H1 (cell line): ENCODE measurements around the gene MIB2. TPM values are rescaled to one million over a fixed set of nuclear protein-coding genes. Genes with fewer than 3 reads are reported as not detected.

Source experiments
- CHD1 ChIP-seq: IDR thresholded peaks from 2 replicates; pipeline ENCODE4 v1.6.1; 2012; ENCODE audit warnings: low read depth, low read length, improper control_type of control experiment
- ZNF274 ChIP-seq: IDR thresholded peaks from 2 replicates; pipeline ENCODE4 v1.7.0; 2012; ENCODE audit warnings: low read length, borderline replicate concordance; ENCODE audit errors: extremely low read depth
- polyA plus RNA-seq, 7 experiments: library from polyadenylated mRNA; depleted of rRNA in 3 of 7; stranded (reverse) in 5 of 7; unstranded in 2 of 7; fragments of >200 nt in 5 of 7; fragments of 200-250 nt in 2 of 7; gene quantifications; 1 replicate in 5 of 7; 2 replicates in 1 of 7; 4 replicates in 1 of 7; pipeline versions ENCODE4 v1.2.1 to v1.2.3, GENCODE V29; 2011 to 2013; ENCODE audit warnings: missing spikeins in 2 of 7, mixed read lengths in 2 of 7
- total RNA-seq: library from RNA; stranded (reverse); fragmentation: NEBNext Ultra II Directional; extraction: Animal tissue kit (Norgen Biotek cat#: 25700); gene quantifications from 2 replicates; pipeline ENCODE4 v1.2.1, GENCODE V29; 2021
- TF ChIP-seq, protein P1 (sequence below): IDR thresholded peaks from 2 replicates; pipeline ENCODE4 v1.6.1; 2012; ENCODE audit warnings: inconsistent platforms

The MIB2 gene
- total and polyA plus RNA-seq, 2 of the 8 experiments (the other 6 are each of a cell fraction or from before 2014, with no cell fraction given), result 32.5 to 60.0 TPM

DNA sequence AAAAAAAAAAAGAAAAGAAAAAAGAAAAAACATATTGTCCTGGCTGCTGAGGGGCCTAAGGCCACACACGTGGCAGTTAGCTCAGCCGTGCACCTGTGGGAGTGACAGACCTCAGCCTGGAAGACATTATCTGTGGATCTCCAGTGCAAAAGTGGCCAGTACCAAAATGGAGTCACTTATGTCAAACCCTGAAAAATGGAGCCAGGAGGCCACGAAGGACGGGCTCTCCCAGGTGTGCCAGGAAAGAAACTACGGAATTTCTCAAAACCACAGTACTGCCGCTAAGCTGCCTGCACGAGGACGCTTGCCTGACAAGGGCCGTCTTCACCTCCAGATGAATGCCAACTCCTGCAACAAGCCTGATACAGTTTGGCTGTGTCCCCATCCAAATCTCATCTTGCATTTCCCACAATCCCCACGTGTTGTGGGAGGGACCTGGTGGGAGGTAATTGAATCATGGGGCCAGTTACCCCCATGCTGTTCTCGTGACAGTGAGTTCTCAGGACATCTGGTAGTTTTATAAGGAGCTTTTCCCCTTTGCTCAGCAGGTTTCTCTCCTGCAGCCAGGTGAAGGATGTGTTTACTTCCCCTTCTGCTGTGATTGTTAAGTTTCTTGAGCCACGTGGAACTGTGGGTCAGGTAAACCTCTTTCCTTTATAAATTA, 5.3 kb upstream of the MIB2 start (continued):
- TF ChIP-seq ZNF274, result no peak
- TF ChIP-seq CHD1, result no peak
- TF ChIP-seq, protein P1, sequence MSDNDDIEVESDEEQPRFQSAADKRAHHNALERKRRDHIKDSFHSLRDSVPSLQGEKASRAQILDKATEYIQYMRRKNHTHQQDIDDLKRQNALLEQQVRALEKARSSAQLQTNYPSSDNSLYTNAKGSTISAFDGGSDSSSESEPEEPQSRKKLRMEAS, result no peak
